ENCODE results near the gene OIT3.

OIT3 gene

GRCh38 chr10:72951760-72952159 lies 58.2 kb downstream of the OIT3 start:
- no peak for DNase-seq (ENCODE audit: extremely low read depth in 1 of 2, low read depth in 1 of 2)

GRCh38 chr10:72952189-72952588 lies 58.6 kb downstream of the OIT3 start:
- DNase-seq (ENCODE audit: extremely low read depth in 1 of 2, low read depth in 1 of 2) = no peak

GRCh38 chr10:72952642-72953158 lies 59.2 kb downstream of the OIT3 start:
- DNase-seq (ENCODE audit: extremely low read depth in 1 of 2, low read depth in 1 of 2) = no peak

- DNase-seq (ENCODE audit: extremely low read depth in 1 of 2, low read depth in 1 of 2) = no peak
These were observed 60.1 kb downstream of the OIT3 start for GRCh38 chr10:72953687-72954086.

GRCh38 chr10:72954230-72954595 lies 60.7 kb downstream of the OIT3 start:
- DNase-seq (ENCODE audit: extremely low read depth in 1 of 2, low read depth in 1 of 2) = no peak

- no peak for DNase-seq (ENCODE audit: extremely low read depth in 1 of 2, low read depth in 1 of 2)
These were observed 61.3 kb downstream of the OIT3 start, which contains the start of gene PLA2G12B for GRCh38 chr10:72954596-72955554. Gene PLA2G12B (minus strand): TSS chr10:72954806. CDS start chr10:72954685, 121 bp downstream.

- DNase-seq (ENCODE audit: extremely low read depth in 1 of 2, low read depth in 1 of 2) = no peak
These were observed 62.5 kb downstream of the OIT3 start for GRCh38 chr10:72956001-72956400.

GRCh38 chr10:72976886-72977285 lies 83.3 kb downstream of the OIT3 start:
- no peak for DNase-seq (ENCODE audit: extremely low read depth in 1 of 2, low read depth in 1 of 2)

- no peak for DNase-seq (ENCODE audit: extremely low read depth in 1 of 2, low read depth in 1 of 2)
These were observed 86.2 kb downstream of the OIT3 start for GRCh38 chr10:72979709-72980108.

GRCh38 chr10:72980348-72980747 lies 86.8 kb downstream of the OIT3 start:
- no peak for DNase-seq (ENCODE audit: extremely low read depth in 1 of 2, low read depth in 1 of 2)

GRCh38 chr10:72981028-72981881 lies 87.7 kb downstream of the OIT3 start:
- no peak for DNase-seq (ENCODE audit: extremely low read depth in 1 of 2, low read depth in 1 of 2)

GRCh38 chr10:72981882-72982529 lies 88.5 kb downstream of the OIT3 start:
- DNase-seq (ENCODE audit: extremely low read depth in 1 of 2, low read depth in 1 of 2) = no peak

Data from stimulated activated CD8-positive, alpha-beta memory T cell treated with anti-CD3 and anti-CD28 coated beads, Interleukin-7, amount 100 ng/mL, for 48 hours (primary cell).